ENCODE results near the gene DCHS1.

GRCh38 chr11:6612213-6613041, 43.2 kb downstream of the DCHS1 start, which contains the start of gene TAF10:
- TF ChIP-seq POLR2AphosphoS5 (IDR thresholded peaks at IDR 0.05) (peak; percentile 99 to 100 (median 99)), CTCF (IDR thresholded peaks at IDR 0.05 in 8 of 11, conservative IDR thresholded peaks at IDR 0.05 in 3 of 11) (peak in 8 of 11 experiments; percentile 36 to 61 (median 55)), POLR2A (IDR thresholded peaks at IDR 0.05) (peak in 2 of 3 donors; percentile 87 to 95)

Measured in spleen (tissue), 7 donors.